Stomach smooth muscle (tissue), 2 donors: ENCODE results near the gene COL23A1.

Source experiments
- H3K27ac ChIP-seq: one replicate; pipeline ENCODE4 v1.7.0; 2013; ENCODE audit warnings: mild to moderate bottlenecking, low read length, inconsistent platforms
- H3K27me3 ChIP-seq, 2 donors: one replicate each; pipeline ENCODE4 v1.7.0; 2013; ENCODE audit warnings: low read length in 2 of 2; ENCODE audit not compliant: insufficient read depth in 2 of 2, control insufficient read depth in 1 of 2
- H3K36me3 ChIP-seq, 2 donors: one replicate each; pipeline ENCODE4 v1.7.0; 2013; ENCODE audit warnings: low read length in 2 of 2; ENCODE audit not compliant: control insufficient read depth in 2 of 2, insufficient read depth in 2 of 2
- H3K4me1 ChIP-seq: one replicate; pipeline ENCODE4 v1.7.0; 2013; ENCODE audit warnings: low read length; ENCODE audit not compliant: control insufficient read depth, insufficient read depth
- H3K4me3 ChIP-seq, 2 donors: one replicate each; pipeline ENCODE4 v1.7.0; 2013; ENCODE audit warnings: low read length in 2 of 2
- H3K9ac ChIP-seq, 2 donors: one replicate each; pipeline ENCODE4 v1.7.0; 2013; ENCODE audit warnings: low read length in 2 of 2, mild to moderate bottlenecking in 1 of 2
- H3K9me3 ChIP-seq, 2 donors: one replicate each; pipeline ENCODE4 v1.7.0; 2013; ENCODE audit warnings: low read length in 2 of 2; ENCODE audit not compliant: control insufficient read depth in 2 of 2
- donor health status: healthy.
- donor health status: Pancreatic carcinoma.

The COL23A1 gene

DNA sequence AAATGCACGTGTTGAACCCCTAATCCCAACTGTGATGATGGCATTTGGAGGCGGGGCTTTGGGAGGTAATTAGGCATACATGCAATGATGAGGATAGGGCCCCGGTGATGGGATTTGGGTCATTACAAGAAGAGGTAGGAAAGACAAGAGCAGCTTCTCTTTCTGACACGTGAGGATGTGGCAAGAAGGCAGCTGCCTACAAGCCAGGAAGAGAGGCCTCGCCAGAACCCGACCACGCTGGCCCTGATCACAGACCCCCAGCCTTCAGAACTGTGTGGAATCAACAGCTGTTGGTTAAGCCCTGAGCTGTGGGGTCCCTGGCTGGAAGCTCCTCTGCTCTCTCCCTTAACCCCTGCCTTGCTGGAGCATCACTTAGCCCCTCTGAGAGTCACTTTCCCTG is 57.5 kb downstream of the COL23A1 start:
- Histone ChIP-seq H3K4me1 (peaks cover 3% of the 10 kb centered on the region), H3K27me3 (no peaks in the 10 kb centered on the region), H3K9ac (no peak overlapping the region), H3K36me3 (no peaks in the 10 kb centered on the region), H3K9me3 (no peaks in the 10 kb centered on the region), H3K27ac (no peak overlapping the region), H3K4me3 (no peak overlapping the region)

DNA sequence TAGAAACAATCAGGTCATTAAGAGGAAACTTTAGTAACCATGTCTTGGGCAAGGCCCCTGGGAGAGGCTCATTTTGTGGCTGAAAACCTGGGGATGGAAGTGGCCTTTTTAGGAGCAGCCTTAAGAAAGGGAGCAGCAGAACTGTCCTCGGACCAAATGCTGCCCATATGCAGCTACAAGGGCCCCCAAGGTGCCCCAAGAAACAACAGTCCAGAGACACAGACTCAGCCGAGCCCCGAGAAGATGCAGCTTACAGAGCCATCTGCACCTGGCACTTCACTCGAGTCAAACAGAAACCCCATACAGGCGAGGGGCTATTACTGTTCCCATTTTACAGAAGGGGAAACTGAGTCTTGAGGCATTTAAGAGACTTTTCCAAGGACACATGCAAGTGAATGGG is 58.0 kb downstream of the COL23A1 start:
- Histone ChIP-seq H3K27ac (no peak overlapping the region), H3K4me1 (peaks cover 3% of the 10 kb centered on the region), H3K9ac (no peak overlapping the region), H3K27me3 (no peaks in the 10 kb centered on the region), H3K9me3 (no peaks in the 10 kb centered on the region), H3K36me3 (no peaks in the 10 kb centered on the region), H3K4me3 (no peak overlapping the region)

DNA sequence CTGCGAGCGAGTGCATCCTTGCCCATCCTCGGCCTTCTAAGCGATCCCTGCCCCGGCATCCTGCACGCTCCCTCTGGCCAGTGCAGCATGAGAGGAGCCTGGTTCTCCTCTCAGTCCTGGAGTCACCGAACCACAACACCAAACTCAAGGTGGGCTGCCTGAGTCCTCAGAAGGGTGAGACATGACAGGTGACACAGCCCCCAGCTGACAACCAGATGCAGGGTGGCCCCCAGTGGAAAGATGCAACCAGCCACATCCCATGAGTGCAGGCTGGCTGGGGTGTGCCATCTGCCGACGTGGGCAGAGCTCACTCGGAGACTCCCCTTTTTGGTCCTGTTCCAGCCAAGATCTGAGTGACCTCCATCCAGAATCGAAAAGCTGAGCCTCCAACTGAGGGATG is 58.4 kb downstream of the COL23A1 start:
- no peaks in the 10 kb centered on the region for H3K27me3 ChIP-seq
- no peaks in the 10 kb centered on the region for H3K9me3 ChIP-seq
- no peak overlapping the region for H3K27ac ChIP-seq
- H3K9ac ChIP-seq: no peak overlapping the region
- H3K4me3 ChIP-seq: no peak overlapping the region
- H3K36me3 ChIP-seq: no peaks in the 10 kb centered on the region
- H3K4me1 ChIP-seq: peaks cover 3% of the 10 kb centered on the region

DNA sequence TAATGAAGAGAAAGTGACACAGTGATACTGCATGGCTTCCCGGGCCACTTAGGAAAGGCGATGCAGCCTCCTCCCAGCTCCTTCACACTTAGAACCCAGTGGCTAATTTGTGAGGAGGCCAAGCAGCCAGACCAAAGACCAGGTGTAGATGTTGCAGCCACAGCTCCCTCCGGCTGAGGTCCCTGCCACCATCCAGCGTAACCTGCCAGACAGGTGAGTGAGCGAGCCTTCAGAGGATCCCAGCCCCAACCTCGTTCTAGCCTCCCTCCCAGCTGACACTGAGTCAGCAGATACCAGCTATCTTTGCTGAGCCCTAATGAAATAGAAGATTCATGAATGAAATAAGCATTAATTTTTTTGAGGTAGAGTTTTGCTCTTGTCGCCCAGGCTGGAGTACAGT is 59.7 kb downstream of the COL23A1 start:
- Histone ChIP-seq H3K36me3 (no peaks in the 10 kb centered on the region), H3K27me3 (no peaks in the 10 kb centered on the region), H3K4me3 (no peak overlapping the region), H3K4me1 (peaks cover 3% of the 10 kb centered on the region), H3K9ac (no peak overlapping the region), H3K27ac (no peak overlapping the region), H3K9me3 (no peaks in the 10 kb centered on the region)

DNA sequence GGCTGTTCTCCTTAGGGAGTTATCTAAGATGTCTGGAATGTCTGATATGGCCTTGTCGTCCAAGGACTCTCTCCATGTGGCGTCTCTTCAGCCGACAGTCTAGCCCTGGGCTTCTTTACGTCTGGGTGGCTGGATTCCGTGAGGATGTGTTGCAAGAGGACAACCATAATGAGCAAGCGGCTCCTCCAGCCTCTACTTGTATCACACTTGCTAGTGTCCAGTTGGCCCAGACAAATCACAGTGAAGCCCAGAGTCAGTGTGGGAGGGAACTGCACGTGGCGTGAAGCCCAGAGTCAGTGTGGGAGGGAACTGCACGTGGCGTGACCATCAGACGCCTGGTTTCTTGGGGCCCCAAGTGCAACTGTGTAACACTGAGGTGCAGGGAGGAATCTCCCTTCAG is 61.1 kb downstream of the COL23A1 start:
- no peaks in the 10 kb centered on the region for H3K36me3 ChIP-seq
- no peak overlapping the region for H3K27ac ChIP-seq
- no peak overlapping the region for H3K9ac ChIP-seq
- H3K4me3 ChIP-seq: no peak overlapping the region
- no peaks in the 10 kb centered on the region for H3K4me1 ChIP-seq
- H3K27me3 ChIP-seq: no peaks in the 10 kb centered on the region
- H3K9me3 ChIP-seq: no peaks in the 10 kb centered on the region

DNA sequence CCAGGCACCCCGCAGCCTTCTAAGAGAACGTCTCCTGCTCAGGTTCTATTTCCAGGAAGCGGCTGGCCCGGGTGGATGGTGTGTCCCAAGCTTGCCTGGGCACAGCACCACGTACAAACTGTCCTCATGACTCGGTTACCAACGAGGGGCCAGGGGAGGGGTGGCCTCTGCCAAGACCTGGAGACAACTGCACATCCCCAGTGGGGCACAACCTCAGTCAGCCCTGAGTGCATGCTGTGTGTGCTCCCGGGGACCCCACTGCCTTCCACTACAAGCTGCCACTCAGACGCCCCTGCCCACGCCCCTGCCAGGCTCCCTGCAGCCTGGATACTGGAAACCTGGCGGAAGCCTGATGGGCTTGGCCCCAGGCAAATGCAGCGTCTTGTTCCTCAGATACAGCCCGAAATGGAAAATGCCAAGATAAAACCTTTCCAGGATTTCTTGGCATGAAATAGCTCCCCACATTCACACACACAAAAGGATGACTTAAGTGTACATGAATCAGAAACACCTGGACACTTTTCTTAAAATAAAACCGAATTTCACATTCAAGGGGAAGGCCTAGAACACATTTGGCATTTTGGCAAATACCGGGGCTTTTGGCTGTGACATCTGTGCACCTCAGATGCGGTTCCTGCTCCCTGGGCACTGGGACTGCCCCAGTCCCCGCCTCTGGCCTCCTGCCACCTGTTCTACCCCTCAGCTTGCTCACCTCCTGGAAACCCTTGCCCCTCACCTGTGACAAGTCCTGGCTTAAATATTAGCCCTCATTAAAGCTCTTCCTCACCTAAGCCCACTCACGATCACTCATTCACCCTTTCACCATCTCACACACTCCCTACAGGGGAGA is 62.5 kb downstream of the COL23A1 start:
- no peaks in the 10 kb centered on the region for H3K9me3 ChIP-seq
- H3K27me3 ChIP-seq: no peaks in the 10 kb centered on the region
- H3K27ac ChIP-seq: no peak overlapping the region
- H3K4me3 ChIP-seq: no peak overlapping the region
- no peak overlapping the region for H3K9ac ChIP-seq
- H3K4me1 ChIP-seq: no peaks in the 10 kb centered on the region
- no peaks in the 10 kb centered on the region for H3K36me3 ChIP-seq

DNA sequence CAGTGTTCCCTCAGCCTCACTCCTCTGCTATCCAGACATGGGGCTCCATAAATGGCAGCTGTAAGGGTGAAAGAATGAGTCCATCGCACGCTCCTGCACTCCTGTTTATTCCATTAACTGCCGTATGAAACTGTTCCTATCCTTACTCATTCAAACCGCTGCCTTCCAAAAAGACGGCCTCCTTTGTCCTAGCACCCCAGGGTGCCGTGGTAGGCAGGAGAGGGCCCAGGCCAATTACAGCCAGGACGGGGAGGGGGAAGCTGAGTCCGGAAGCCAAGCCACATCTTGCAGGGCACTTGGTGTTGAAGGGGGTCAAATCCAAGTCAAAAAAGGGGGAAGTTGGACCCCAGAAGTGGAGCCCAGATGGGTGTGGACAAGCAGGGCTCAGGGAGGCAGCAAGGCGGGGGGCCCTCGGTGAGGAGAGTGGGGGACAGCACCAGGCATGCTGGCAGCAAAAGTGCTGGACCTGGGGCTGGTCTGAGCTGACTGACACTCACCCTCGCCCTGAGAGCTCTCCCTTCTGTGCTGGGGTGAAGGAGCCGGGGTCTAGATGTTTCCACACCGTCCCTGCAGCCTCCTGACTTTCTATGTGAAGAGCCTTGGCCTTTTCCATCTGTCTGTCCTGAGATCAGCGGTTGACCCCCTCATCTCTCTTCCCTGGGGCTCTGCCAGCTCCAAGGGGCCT is 63.3 kb downstream of the COL23A1 start:
- Histone ChIP-seq H3K4me3 (no peak overlapping the region), H3K27ac (no peak overlapping the region), H3K36me3 (no peaks in the 10 kb centered on the region), H3K9me3 (no peaks in the 10 kb centered on the region), H3K27me3 (no peaks in the 10 kb centered on the region), H3K4me1 (no peaks in the 10 kb centered on the region), H3K9ac (no peak overlapping the region)

DNA sequence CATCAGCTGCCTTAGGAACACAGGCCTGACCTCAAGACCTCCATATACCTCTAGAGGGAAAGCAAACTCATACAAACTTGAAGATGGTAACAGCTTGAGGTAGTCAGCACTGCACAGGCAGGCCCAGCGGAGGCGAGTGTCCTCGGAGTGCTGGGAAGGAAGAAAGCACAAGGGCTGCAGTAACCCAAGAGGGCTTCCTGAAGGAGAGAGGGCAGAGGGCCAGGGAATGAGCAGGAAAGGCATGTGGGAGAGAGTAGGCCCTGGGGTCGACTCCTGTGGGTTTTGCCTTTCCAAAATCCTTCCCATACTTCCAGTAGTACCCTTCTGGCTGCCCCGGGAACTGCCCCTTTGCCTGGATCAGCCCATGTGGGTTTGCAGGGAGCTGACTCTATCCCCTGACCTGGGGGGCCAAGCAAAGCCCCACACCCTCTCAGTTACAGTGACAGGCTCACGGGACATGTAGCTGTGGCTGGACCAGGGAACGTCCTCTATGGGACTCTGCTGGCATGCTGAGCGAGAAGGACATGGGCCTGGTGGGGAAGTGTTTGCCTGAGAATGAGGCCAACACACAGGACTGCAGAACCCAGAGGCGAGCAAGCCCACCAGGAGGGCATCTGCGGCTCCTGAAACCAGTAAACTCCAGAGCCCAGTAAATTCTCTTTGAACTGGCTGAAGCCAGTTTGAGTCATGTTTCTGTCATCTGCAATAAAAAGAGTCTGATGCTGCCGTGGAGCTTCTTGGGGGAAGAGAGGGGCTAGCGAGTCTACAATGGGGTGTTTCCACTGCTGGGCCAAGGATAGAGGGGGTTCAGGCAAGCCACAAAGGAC is 64.1 kb downstream of the COL23A1 start:
- no peaks in the 10 kb centered on the region for H3K4me1 ChIP-seq
- no peaks in the 10 kb centered on the region for H3K36me3 ChIP-seq
- no peak overlapping the region for H3K4me3 ChIP-seq
- no peak overlapping the region for H3K27ac ChIP-seq
- H3K9ac ChIP-seq: no peak overlapping the region
- no peaks in the 10 kb centered on the region for H3K27me3 ChIP-seq
- no peaks in the 10 kb centered on the region for H3K9me3 ChIP-seq

DNA sequence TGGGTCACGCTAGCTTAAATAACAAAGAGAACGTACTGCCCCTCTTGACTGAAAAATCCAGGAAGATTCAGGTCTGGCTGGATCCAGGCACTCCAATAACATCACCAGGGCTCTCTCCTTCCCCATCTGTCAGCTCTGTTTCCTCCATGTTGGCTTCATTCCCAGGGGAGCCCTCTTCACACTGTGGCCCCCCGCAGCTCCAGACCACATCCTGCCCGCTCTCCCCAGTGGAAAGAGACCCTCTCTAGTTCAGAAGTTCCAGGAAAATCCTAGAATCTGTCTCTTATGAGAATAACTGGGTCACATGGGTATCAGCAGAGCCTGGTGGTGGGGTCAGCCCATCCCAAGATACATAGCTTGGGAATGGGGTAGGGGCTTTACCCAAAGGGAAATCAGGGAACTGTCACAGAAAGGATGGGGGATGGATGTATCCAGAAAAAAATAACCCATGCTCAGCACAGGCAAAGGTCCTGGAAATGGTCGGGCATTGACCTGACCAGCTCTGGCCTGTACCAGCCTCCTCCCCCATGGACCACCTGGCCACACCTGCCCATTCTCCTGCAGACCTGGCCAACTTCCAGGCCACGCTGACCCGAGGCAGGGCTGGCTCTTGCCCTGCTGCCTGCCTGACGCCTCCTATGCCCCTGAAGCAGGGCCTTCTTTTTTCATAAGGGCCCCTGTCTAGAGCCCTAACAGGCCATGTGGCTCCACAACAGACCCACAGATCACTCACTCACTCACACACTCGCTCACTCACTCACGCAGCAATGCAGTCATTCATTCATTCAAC is 65.9 kb downstream of the COL23A1 start:
- H3K9ac ChIP-seq: no peak overlapping the region
- H3K27me3 ChIP-seq: no peaks in the 10 kb centered on the region
- no peaks in the 10 kb centered on the region for H3K36me3 ChIP-seq
- no peaks in the 10 kb centered on the region for H3K9me3 ChIP-seq
- H3K4me1 ChIP-seq: no peaks in the 10 kb centered on the region
- H3K27ac ChIP-seq: no peak overlapping the region
- no peak overlapping the region for H3K4me3 ChIP-seq

DNA sequence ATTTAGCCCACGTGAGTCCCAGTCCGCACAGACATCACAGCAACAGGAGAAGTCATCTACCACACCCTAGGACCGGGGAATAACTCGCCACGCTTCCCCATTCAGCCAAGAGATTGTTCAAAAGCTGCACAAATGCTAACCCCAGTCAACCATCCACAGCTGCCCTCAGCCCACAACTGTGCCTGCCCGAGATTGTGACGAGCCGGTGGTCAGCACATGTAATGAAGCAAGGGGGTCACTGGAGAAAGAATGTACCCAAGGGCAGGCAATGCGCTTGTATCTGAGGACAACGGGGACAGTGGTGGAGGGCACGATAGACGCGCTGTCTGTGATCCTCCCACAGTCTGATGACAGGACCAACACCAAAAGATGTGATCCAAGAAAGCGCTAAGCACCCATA is 67.8 kb downstream of the COL23A1 start:
- H3K27ac ChIP-seq: no peak overlapping the region
- H3K9ac ChIP-seq: no peak overlapping the region
- no peaks in the 10 kb centered on the region for H3K4me1 ChIP-seq
- no peaks in the 10 kb centered on the region for H3K36me3 ChIP-seq
- no peak overlapping the region for H3K4me3 ChIP-seq
- no peaks in the 10 kb centered on the region for H3K9me3 ChIP-seq
- no peaks in the 10 kb centered on the region for H3K27me3 ChIP-seq
